HG02870 (cell line): ENCODE data around the gene GAREM1.
"Not testable (repeated sequence)": the region's sequence is repeated elsewhere in the genome, so short reads cannot be mapped to it uniquely, and the experiment has no call there.

Experiments used
- ATAC-seq: cut with Tn5 transposase; IDR thresholded peaks from one replicate; pipeline ENCODE4 v1.9.1; 2021; ENCODE audit warnings: mild to moderate bottlenecking, moderate library complexity; ENCODE audit not compliant: unreplicated experiment

The GAREM1 gene

GRCh38 chr18:32372381-32373061, 98.2 kb downstream of the GAREM1 start:
- no peak for ATAC-seq

- no peak for ATAC-seq
Measured at GRCh38 chr18:32372047-32372380, 98.7 kb downstream of the GAREM1 start.

GRCh38 chr18:32371384-32371783, 99.3 kb downstream of the GAREM1 start:
- ATAC-seq: no peak

DNA sequence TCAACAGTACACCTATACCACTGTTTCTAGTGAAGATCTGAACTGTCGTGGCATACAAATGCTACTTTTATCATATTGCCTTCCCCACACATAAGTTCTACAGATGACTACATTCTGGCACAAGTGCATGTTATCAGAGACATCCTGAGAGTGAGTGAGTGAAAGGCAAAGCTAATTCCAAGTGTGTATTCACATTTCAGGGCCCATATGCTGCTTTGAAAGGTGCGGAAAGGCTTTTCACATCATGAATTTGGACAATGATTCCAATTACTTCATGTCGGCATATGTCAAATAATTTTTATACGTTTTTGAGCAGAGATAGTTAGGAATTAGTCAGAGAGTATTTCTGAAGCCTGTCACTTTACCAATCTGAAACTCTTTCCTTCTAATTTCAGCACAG, 101.7 kb downstream of the GAREM1 start:
- ATAC-seq: no peak

- ATAC-seq: no peak
Measured at GRCh38 chr18:32368170-32368569, 102.5 kb downstream of the GAREM1 start.

DNA sequence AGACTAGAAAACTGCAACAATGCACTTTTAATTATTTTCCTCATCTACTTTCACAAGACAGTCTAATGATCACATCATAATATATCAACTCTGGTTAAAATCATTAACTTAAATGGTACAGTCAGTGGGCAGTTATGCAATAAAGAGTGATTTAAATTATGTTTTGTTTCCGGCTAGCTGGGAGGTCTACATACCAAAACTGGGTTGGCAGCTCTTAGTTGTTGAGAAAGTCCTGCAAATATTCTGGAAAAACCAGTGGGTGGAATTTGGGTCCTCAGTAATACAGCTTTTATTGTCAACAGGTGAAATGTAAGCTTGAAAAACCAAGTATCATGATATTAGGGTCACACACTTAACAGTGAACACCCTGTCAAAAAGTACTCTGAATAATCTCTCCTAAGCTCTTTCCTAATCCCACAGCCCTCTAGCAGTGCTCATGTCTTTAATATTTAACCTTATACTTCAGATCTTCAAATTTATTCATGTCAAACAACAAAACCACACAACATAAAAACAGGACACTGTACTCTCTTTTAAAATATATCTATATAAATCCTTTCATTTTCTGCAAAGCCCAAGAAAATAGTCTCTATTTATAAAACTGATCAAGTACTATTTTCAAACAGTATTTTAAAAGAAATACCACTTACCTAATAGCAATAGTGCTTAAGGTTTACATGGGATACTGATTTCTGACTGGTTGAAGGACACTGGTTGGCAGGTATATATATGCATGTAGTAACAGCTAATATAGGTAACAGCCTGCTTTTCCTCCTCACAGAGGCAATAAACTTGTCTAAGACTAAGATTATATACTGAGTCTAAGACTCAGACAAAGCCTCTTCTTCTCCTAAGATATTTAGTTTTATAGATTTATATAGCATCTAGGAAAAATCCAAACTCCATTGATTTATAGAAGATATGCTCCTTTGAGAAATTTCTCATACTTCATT, 103.8 kb downstream of the GAREM1 start:
- no peak for ATAC-seq

- no peak for ATAC-seq
Measured at GRCh38 chr18:32362484-32362883, 108.2 kb downstream of the GAREM1 start.

GRCh38 chr18:32360682-32361345, 109.9 kb downstream of the GAREM1 start:
- no peak for ATAC-seq

DNA sequence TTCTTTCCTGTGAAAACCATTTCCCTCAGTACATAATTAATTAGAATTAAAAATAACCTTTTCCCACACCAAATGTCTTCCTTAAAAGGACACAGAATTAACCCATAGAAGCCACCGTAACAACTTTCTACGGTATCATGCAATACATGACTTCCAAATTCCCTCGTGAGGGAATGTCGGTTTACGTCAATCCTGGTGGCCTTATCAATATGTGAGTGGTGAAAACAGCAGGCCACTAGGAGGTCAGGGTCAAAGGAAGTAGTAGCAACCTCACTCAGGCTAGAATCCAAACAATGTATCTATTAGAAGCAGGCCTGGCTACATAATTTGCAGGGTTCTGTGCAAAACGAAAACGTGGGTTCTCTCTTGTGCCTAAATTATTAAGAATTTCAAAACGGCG, 112.2 kb downstream of the GAREM1 start:
- no peak for ATAC-seq

- no peak for ATAC-seq
Measured at GRCh38 chr18:32358075-32358474, 112.6 kb downstream of the GAREM1 start.

DNA sequence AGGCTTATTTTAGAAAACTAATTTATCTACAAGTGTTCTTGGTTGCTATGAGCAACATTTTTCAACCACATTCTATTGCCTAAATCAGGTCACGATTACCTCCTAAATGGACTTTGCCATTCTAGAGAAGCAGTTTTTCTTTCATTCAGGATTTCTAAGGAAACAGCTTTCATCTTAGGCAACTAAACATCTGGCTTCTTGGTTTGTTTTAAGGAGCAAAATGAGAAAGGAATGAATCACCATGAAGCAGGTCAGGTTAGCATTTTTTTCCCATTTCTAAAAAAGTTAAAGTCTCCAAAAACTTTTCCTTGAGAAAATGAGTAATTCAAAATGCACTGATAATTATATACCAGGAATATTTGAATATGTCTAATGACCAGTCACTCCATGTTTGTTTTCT, 114.8 kb downstream of the GAREM1 start:
- no peak for ATAC-seq

DNA sequence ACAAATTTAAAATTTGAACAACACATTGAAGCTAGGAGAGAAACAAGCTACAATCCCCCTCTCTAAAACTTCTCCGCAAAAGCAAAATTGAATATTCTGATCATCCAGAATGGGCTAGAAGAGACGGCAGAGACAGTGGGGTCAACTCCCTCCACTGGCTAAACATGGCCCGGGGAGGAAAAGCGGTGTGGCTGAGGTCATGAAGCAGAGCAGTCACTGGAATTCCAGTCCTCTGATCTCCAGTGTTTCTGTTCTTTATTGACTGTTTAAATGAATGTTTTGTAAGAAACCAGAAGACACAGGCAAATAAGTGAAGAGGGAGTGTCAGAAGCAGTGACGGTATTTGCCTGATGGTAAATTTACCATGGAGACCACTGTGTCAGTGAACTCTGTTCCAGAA, 116.2 kb downstream of the GAREM1 start:
- ATAC-seq: no peak

- ATAC-seq: no peak
Measured at GRCh38 chr18:32353257-32353656, 117.4 kb downstream of the GAREM1 start.

GRCh38 chr18:32351032-32351431, 119.7 kb downstream of the GAREM1 start:
- ATAC-seq: no peak

- ATAC-seq: no peak
Measured at GRCh38 chr18:32349728-32350395, 120.8 kb downstream of the GAREM1 start.

GRCh38 chr18:32346671-32347070, 124.0 kb downstream of the GAREM1 start:
- ATAC-seq: no peak

DNA sequence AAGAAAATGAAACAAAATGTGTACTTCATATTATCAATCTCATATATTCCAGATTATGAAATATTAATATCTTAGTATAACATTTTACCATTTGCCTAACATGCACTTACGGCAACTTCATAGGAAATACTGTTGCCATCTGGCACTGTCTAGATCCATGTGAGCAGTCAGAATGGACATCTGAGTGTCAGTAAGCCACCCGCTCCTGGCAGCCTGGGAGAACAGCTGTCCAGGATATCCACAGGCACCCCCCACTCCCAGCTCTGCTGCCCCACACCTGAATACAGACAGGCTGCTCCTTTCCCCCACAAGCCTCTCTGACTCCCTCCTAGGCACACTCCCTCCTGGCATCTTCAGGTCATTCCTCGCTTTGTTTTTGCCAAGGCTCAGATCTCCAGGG, 127.0 kb downstream of the GAREM1 start:
- ATAC-seq: no peak

- ATAC-seq: not testable (repeated sequence)
Measured at GRCh38 chr18:32341112-32341511, 129.6 kb downstream of the GAREM1 start.

- ATAC-seq: no peak
Measured at GRCh38 chr18:32339045-32339444, 131.6 kb downstream of the GAREM1 start.

- ATAC-seq: no peak
Measured at GRCh38 chr18:32337821-32338220, 132.9 kb downstream of the GAREM1 start.

- ATAC-seq: no peak
Measured at GRCh38 chr18:32337347-32337746, 133.3 kb downstream of the GAREM1 start.
